ENCODE results near the gene FGF21.

DNA sequence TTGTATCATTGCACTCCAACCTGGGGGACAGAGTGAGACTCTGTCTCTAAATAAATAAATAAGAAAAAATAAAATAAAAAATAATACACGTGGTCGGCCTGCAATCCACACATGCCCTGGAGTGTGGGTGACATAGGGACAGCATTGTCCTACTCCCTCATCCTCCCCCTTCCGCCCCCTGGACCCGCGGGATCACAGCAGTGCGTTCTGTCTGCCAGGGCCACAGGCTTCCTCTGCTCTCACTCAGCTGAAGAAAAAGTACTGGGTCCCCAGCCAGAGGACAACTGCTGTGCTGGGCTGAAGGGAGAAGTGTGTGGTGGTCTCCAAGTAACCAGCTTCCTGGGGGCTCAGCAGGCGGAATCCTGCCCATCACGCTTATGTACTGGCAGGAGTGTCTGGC, 49.2 kb downstream of the FGF21 start:
- no peak for TF ChIP-seq POLR2AphosphoS5 (IDR thresholded peaks at IDR 0.05; ENCODE audit: borderline replicate concordance, low read depth, low read length)
- TF ChIP-seq EZH2 (IDR thresholded peaks at IDR 0.05), result no peak

All from SK-N-MC (cell line).